Fibroblast of skin of left quadriceps (primary cell): Measurements from ENCODE around the gene CCL27.

Experiments
- DNase-seq, 2 experiments: peaks; one replicate each; pipeline ENCODE4 v3.0.0-alpha.2; 2013; ENCODE audit warnings: low read depth in 2 of 2

Gene CCL27

GRCh38 chr9:34662526-34663302 lies at the start of gene CCL27:
Gene CCL27 (minus strand): TSS chr9:34662657. CDS start chr9:34662633, 24 bp downstream.
- no peak for DNase-seq

GRCh38 chr9:34712140-34712539 lies 49.7 kb upstream of the CCL27 start:
- DNase-seq, result no peak

GRCh38 chr9:34710023-34710422 lies 47.6 kb upstream of the CCL27 start, which contains the start of gene CCL21:
Gene CCL21 (minus strand): TSS chr9:34710136. CDS start chr9:34710066, 70 bp downstream.
- no peak for DNase-seq

GRCh38 chr9:34709196-34709978 lies 46.9 kb upstream of the CCL27 start:
- no peak for DNase-seq

GRCh38 chr9:34707130-34707529 lies 44.7 kb upstream of the CCL27 start:
- DNase-seq, result no peak

GRCh38 chr9:34701769-34702736 lies 39.6 kb upstream of the CCL27 start:
- DNase-seq, result peak; percentile 51 to 53

- DNase-seq, result peak; percentile 10 to 12
These were observed 38.7 kb upstream of the CCL27 start for GRCh38 chr9:34701023-34701768.

GRCh38 chr9:34694811-34695210 lies 32.4 kb upstream of the CCL27 start:
- DNase-seq, result no peak

- DNase-seq, result no peak
These were observed 31.1 kb upstream of the CCL27 start for GRCh38 chr9:34693560-34693959.

GRCh38 chr9:34691936-34692315 lies 29.5 kb upstream of the CCL27 start:
- DNase-seq, result no peak

- no peak for DNase-seq
These were observed 28.8 kb upstream of the CCL27 start, which contains the start of gene CCL19 for GRCh38 chr9:34690983-34691935. Gene CCL19 (minus strand): TSS chr9:34691276. CDS start chr9:34691139, 137 bp downstream.

- DNase-seq, result no peak
These were observed 27.1 kb upstream of the CCL27 start for GRCh38 chr9:34689512-34689911.

- DNase-seq, result no peak
These were observed 26.6 kb upstream of the CCL27 start for GRCh38 chr9:34689116-34689470.

GRCh38 chr9:34688329-34689115 lies 26.1 kb upstream of the CCL27 start:
- DNase-seq, result no peak

GRCh38 chr9:34687276-34688030 lies 25.0 kb upstream of the CCL27 start:
- DNase-seq, result no peak

GRCh38 chr9:34686732-34687131 lies 24.3 kb upstream of the CCL27 start:
- DNase-seq, result no peak

GRCh38 chr9:34686231-34686630 lies 23.8 kb upstream of the CCL27 start:
- no peak for DNase-seq

- DNase-seq, result no peak
These were observed 23.1 kb upstream of the CCL27 start for GRCh38 chr9:34685591-34685990.
